ENCODE data around the gene FAM200C. TPM values are rescaled to one million over a fixed set of nuclear protein-coding genes. Genes with fewer than 3 reads are reported as not detected.

Gene FAM200C
- total and polyA plus RNA-seq, 10 of the 15 experiments (the other 5 are each of a cell fraction or from before 2014, with no cell fraction given): 1.0 to 5.4 (median 2.2) TPM

Other genes with a start within 250 kb of the FAM200C start
- gene FABP6, start 170.5 kb downstream of the FAM200C start, total RNA-seq (2014; rRNA removed): 1.3 and 1.9 TPM in 2 replicates
- 1.2 and 3.0 TPM in 2 replicates for gene FABP6, start 170.5 kb downstream of the FAM200C start, total RNA-seq (2014; rRNA removed; fragmentation: Illumina TruSeq; extraction: Trizol)
- 1.9 and 2.3 TPM in 2 replicates for gene FABP6, start 170.5 kb downstream of the FAM200C start, total RNA-seq (2021)
- gene FABP6, start 170.5 kb downstream of the FAM200C start, polyA plus RNA-seq (2011; rRNA removed): 4.7 and 8.1 TPM in 2 replicates
- 1.00 and 1.2 TPM in 2 replicates for gene FABP6, start 170.5 kb downstream of the FAM200C start, polyA plus RNA-seq (2014; fragmentation: Illumina TruSeq; extraction: Trizol)
- 1 to 10 TPM; 3.0 to 3.5 TPM for gene FABP6, start 170.5 kb downstream of the FAM200C start, polyA plus RNA-seq (2014; fragmentation: Nextera tagmentation; extraction: Ambion mirVana)
- gene FABP6, start 170.5 kb downstream of the FAM200C start, polyA plus RNA-seq (2014; rRNA removed): 1.2 and 3.2 TPM in 2 replicates
- gene FABP6, start 170.5 kb downstream of the FAM200C start, polyA plus RNA-seq (2016; fragmentation: Nextera tagmentation; extraction: Ambion mirVana): 1 to 10 TPM in 1 of 2 experiments, under 1 TPM in 1; 0.66 to 1.1 TPM
- not detected in 2 replicates for gene CCNJL, start 87.5 kb downstream of the FAM200C start, total RNA-seq (2014; rRNA removed)
- not detected in 2 replicates for gene CCNJL, start 87.5 kb downstream of the FAM200C start, total RNA-seq (2014; rRNA removed; fragmentation: Illumina TruSeq; extraction: Trizol)
- gene CCNJL, start 87.5 kb downstream of the FAM200C start, total RNA-seq (2021): 0.08 and 0.10 TPM in 2 replicates
- gene CCNJL, start 87.5 kb downstream of the FAM200C start, polyA plus RNA-seq (2011; rRNA removed): 0.19 and 0.20 TPM in 2 replicates
- not detected in 2 replicates for gene CCNJL, start 87.5 kb downstream of the FAM200C start, polyA plus RNA-seq (2014; fragmentation: Illumina TruSeq; extraction: Trizol)
- gene CCNJL, start 87.5 kb downstream of the FAM200C start, polyA plus RNA-seq (2014; fragmentation: Nextera tagmentation; extraction: Ambion mirVana): not detected
- not detected in 2 replicates for gene CCNJL, start 87.5 kb downstream of the FAM200C start, polyA plus RNA-seq (2014; rRNA removed)
- under 1 TPM in 1 of 2 experiments, not detected in 1; 0.09 TPM for gene CCNJL, start 87.5 kb downstream of the FAM200C start, polyA plus RNA-seq (2016; fragmentation: Nextera tagmentation; extraction: Ambion mirVana)
- gene C1QTNF2, start 29.4 kb downstream of the FAM200C start, total RNA-seq (2014; rRNA removed): not detected in 2 replicates
- not detected in 2 replicates for gene C1QTNF2, start 29.4 kb downstream of the FAM200C start, total RNA-seq (2014; rRNA removed; fragmentation: Illumina TruSeq; extraction: Trizol)
- gene C1QTNF2, start 29.4 kb downstream of the FAM200C start, total RNA-seq (2021): not detected in 2 replicates
- not detected in 2 replicates for gene C1QTNF2, start 29.4 kb downstream of the FAM200C start, polyA plus RNA-seq (2011; rRNA removed)
- gene C1QTNF2, start 29.4 kb downstream of the FAM200C start, polyA plus RNA-seq (2014; fragmentation: Illumina TruSeq; extraction: Trizol): not detected in 2 replicates
- not detected for gene C1QTNF2, start 29.4 kb downstream of the FAM200C start, polyA plus RNA-seq (2014; fragmentation: Nextera tagmentation; extraction: Ambion mirVana)
- gene C1QTNF2, start 29.4 kb downstream of the FAM200C start, polyA plus RNA-seq (2014; rRNA removed): 0.09 TPM in 1 of 2 replicates, not detected in the other
- not detected for gene C1QTNF2, start 29.4 kb downstream of the FAM200C start, polyA plus RNA-seq (2016; fragmentation: Nextera tagmentation; extraction: Ambion mirVana)
- gene SLU7, start 19.0 kb upstream of the FAM200C start, total RNA-seq (2014; rRNA removed): 32.9 and 36.2 TPM in 2 replicates
- 51.9 and 56.0 TPM in 2 replicates for gene SLU7, start 19.0 kb upstream of the FAM200C start, total RNA-seq (2014; rRNA removed; fragmentation: Illumina TruSeq; extraction: Trizol)
- 35.2 and 38.6 TPM in 2 replicates for gene SLU7, start 19.0 kb upstream of the FAM200C start, total RNA-seq (2021)
- gene SLU7, start 19.0 kb upstream of the FAM200C start, polyA plus RNA-seq (2011; rRNA removed): 52.8 and 77.4 TPM in 2 replicates
- gene SLU7, start 19.0 kb upstream of the FAM200C start, polyA plus RNA-seq (2014; fragmentation: Illumina TruSeq; extraction: Trizol): 55.2 and 57.7 TPM in 2 replicates
- gene SLU7, start 19.0 kb upstream of the FAM200C start, polyA plus RNA-seq (2014; fragmentation: Nextera tagmentation; extraction: Ambion mirVana): 10 to 100 TPM; 40.9 to 41.2 TPM
- 32.7 and 35.9 TPM in 2 replicates for gene SLU7, start 19.0 kb upstream of the FAM200C start, polyA plus RNA-seq (2014; rRNA removed)
- gene SLU7, start 19.0 kb upstream of the FAM200C start, polyA plus RNA-seq (2016; fragmentation: Nextera tagmentation; extraction: Ambion mirVana): 10 to 100 TPM; 53.4 to 54.0 TPM
- gene PTTG1, start 21.8 kb upstream of the FAM200C start, total RNA-seq (2014; rRNA removed): 234 and 273 TPM in 2 replicates
- 301 TPM in 2 replicates for gene PTTG1, start 21.8 kb upstream of the FAM200C start, total RNA-seq (2014; rRNA removed; fragmentation: Illumina TruSeq; extraction: Trizol)
- 154 and 168 TPM in 2 replicates for gene PTTG1, start 21.8 kb upstream of the FAM200C start, total RNA-seq (2021)
- 322 and 441 TPM in 2 replicates for gene PTTG1, start 21.8 kb upstream of the FAM200C start, polyA plus RNA-seq (2011; rRNA removed)
- 609 and 993 TPM in 2 replicates for gene PTTG1, start 21.8 kb upstream of the FAM200C start, polyA plus RNA-seq (2014; fragmentation: Illumina TruSeq; extraction: Trizol)
- 1,000 to 10,000 TPM in 1 of 2 experiments, 100 to 1,000 TPM in 1; 946 to 1,033 TPM for gene PTTG1, start 21.8 kb upstream of the FAM200C start, polyA plus RNA-seq (2014; fragmentation: Nextera tagmentation; extraction: Ambion mirVana)
- 230 and 381 TPM in 2 replicates for gene PTTG1, start 21.8 kb upstream of the FAM200C start, polyA plus RNA-seq (2014; rRNA removed)
- 100 to 1,000 TPM; 372 to 407 TPM for gene PTTG1, start 21.8 kb upstream of the FAM200C start, polyA plus RNA-seq (2016; fragmentation: Nextera tagmentation; extraction: Ambion mirVana)